ENCODE results near the gene ADAMTSL1.

ADAMTSL1 gene

DNA sequence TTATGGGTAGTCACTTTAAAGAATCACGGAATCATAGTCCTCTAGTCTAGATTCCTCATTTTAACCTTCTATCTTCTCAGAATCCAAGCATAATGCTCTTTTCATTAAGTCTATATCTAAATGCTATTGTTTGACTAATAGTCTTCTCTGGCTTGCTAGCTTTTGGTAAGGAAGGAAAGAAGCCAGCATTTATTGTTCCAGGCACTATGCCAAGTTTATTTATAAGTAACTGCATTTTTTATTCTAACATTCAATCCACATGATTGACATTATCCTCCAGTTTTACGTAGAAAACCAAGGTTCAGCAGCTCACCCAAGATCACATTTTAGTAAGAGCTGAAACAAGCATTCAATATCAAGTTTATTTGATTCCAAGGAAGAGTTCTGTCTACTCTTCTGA lies 304.9 kb downstream of the ADAMTSL1 start:
- H3K4me3 ChIP-seq (ENCODE audit: low read depth, low read length): no peak overlapping the region
- H3K36me3 ChIP-seq (ENCODE audit: control insufficient read depth in 2 of 2, insufficient read depth in 1 of 2, low read length in 2 of 2): no peaks in the 10 kb centered on the region
- POLR2A ChIA-PET: no interaction called here
- no peaks in the 10 kb centered on the region for H3K4me1 ChIP-seq (ENCODE audit: control insufficient read depth, insufficient read depth, low read length)
- TF ChIP-seq IKZF3 (tag by site-specific recombination; IDR thresholded peaks at IDR 0.05): no peak
- TF ChIP-seq, protein P1, sequence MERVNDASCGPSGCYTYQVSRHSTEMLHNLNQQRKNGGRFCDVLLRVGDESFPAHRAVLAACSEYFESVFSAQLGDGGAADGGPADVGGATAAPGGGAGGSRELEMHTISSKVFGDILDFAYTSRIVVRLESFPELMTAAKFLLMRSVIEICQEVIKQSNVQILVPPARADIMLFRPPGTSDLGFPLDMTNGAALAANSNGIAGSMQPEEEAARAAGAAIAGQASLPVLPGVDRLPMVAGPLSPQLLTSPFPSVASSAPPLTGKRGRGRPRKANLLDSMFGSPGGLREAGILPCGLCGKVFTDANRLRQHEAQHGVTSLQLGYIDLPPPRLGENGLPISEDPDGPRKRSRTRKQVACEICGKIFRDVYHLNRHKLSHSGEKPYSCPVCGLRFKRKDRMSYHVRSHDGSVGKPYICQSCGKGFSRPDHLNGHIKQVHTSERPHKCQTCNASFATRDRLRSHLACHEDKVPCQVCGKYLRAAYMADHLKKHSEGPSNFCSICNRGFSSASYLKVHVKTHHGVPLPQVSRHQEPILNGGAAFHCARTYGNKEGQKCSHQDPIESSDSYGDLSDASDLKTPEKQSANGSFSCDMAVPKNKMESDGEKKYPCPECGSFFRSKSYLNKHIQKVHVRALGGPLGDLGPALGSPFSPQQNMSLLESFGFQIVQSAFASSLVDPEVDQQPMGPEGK (tag by site-specific recombination; IDR thresholded peaks at IDR 0.05): no peak
- TF ChIP-seq ZNF133 (tag by site-specific recombination; IDR thresholded peaks at IDR 0.05): no peak
- TF ChIP-seq ZNF555 (tag by site-specific recombination; conservative IDR thresholded peaks at IDR 0.05): no peak
- TF ChIP-seq BCL11B (tag by site-specific recombination; IDR thresholded peaks at IDR 0.05; ENCODE audit: low read depth): no peak
- TF ChIP-seq ZNF529 (tag by site-specific recombination; IDR thresholded peaks at IDR 0.05; ENCODE audit: insufficient replicate concordance): no peak
- TF ChIP-seq, protein P2, sequence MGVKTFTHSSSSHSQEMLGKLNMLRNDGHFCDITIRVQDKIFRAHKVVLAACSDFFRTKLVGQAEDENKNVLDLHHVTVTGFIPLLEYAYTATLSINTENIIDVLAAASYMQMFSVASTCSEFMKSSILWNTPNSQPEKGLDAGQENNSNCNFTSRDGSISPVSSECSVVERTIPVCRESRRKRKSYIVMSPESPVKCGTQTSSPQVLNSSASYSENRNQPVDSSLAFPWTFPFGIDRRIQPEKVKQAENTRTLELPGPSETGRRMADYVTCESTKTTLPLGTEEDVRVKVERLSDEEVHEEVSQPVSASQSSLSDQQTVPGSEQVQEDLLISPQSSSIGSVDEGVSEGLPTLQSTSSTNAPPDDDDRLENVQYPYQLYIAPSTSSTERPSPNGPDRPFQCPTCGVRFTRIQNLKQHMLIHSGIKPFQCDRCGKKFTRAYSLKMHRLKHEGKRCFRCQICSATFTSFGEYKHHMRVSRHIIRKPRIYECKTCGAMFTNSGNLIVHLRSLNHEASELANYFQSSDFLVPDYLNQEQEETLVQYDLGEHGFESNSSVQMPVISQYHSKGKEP (tag by site-specific recombination; IDR thresholded peaks at IDR 0.05): no peak
- no peak for TF ChIP-seq SP7 (tag by site-specific recombination; IDR thresholded peaks at IDR 0.05)
- no peak for TF ChIP-seq ZNF211 (tag by site-specific recombination; IDR thresholded peaks at IDR 0.05; ENCODE audit: low read depth)
- no peak for TF ChIP-seq ZNF747 (tag by site-specific recombination; IDR thresholded peaks at IDR 0.05)
- TF ChIP-seq ZFP37 (tag by site-specific recombination; IDR thresholded peaks at IDR 0.05): no peak
- no peak for TF ChIP-seq ZNF549 (tag by site-specific recombination; IDR thresholded peaks at IDR 0.05)
- no peak for TF ChIP-seq ZNF776 (tag by site-specific recombination; IDR thresholded peaks at IDR 0.05; ENCODE audit: borderline replicate concordance)
- no peak for TF ChIP-seq ZNF530 (tag by site-specific recombination; IDR thresholded peaks at IDR 0.05; ENCODE audit: low read depth)
- TF ChIP-seq, protein P3, sequence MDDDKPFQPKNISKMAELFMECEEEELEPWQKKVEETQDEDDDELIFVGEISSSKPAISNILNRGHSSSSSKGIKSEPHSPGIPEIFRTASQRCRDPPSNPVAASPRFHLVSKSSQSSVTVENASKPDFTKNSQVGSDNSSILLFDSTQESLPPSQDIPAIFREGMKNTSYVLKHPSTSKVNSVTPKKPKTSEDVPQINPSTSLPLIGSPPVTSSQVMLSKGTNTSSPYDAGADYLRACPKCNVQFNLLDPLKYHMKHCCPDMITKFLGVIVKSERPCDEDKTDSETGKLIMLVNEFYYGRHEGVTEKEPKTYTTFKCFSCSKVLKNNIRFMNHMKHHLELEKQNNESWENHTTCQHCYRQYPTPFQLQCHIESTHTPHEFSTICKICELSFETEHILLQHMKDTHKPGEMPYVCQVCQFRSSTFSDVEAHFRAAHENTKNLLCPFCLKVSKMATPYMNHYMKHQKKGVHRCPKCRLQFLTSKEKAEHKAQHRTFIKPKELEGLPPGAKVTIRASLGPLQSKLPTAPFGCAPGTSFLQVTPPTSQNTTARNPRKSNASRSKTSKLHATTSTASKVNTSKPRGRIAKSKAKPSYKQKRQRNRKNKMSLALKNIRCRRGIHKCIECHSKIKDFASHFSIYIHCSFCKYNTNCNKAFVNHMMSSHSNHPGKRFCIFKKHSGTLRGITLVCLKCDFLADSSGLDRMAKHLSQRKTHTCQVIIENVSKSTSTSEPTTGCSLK (tag by site-specific recombination; IDR thresholded peaks at IDR 0.05): no peak
- TF ChIP-seq ZBTB1 (tag by site-specific recombination; IDR thresholded peaks at IDR 0.05): no peak
- TF ChIP-seq ZNF404 (tag by site-specific recombination; IDR thresholded peaks at IDR 0.05): no peak
- no peak for TF ChIP-seq ZNF510 (tag by site-specific recombination; IDR thresholded peaks at IDR 0.05; ENCODE audit: insufficient replicate concordance)
- TF ChIP-seq, protein P4, sequence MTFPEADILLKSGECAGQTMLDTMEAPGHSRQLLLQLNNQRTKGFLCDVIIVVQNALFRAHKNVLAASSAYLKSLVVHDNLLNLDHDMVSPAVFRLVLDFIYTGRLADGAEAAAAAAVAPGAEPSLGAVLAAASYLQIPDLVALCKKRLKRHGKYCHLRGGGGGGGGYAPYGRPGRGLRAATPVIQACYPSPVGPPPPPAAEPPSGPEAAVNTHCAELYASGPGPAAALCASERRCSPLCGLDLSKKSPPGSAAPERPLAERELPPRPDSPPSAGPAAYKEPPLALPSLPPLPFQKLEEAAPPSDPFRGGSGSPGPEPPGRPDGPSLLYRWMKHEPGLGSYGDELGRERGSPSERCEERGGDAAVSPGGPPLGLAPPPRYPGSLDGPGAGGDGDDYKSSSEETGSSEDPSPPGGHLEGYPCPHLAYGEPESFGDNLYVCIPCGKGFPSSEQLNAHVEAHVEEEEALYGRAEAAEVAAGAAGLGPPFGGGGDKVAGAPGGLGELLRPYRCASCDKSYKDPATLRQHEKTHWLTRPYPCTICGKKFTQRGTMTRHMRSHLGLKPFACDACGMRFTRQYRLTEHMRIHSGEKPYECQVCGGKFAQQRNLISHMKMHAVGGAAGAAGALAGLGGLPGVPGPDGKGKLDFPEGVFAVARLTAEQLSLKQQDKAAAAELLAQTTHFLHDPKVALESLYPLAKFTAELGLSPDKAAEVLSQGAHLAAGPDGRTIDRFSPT (tag by site-specific recombination; IDR thresholded peaks at IDR 0.05): no peak
- TF ChIP-seq OVOL3 (tag by site-specific recombination; IDR thresholded peaks at IDR 0.05): no peak
- CTCF ChIA-PET: interaction anchor here (3.1 kb wide), 1 partner anchor 12 kb away, joined by 11 read pairs; no protein-coding TSS in a partner anchor
- H3K9me3 ChIP-seq (ENCODE audit: control insufficient read depth, insufficient read depth, low read depth, low read length): no peaks in the 10 kb centered on the region
- H3K27ac ChIP-seq (ENCODE audit: extremely low read depth, low read depth, low read length): no peak overlapping the region
